CD4-positive, alpha-beta T cell treated with Interferon alpha-2 for 1 hour (primary cell): Measurements from ENCODE around the gene ERP44.
"Not testable (repeated sequence)": the region's sequence is repeated elsewhere in the genome, so short reads cannot be mapped to it uniquely, and the experiment has no call there.

ENCODE experiments used
- DNase-seq, 2 donors: peaks; one replicate each; pipeline ENCODE4 v3.0.0-alpha.2; 2020 to 2022

ERP44 gene

DNA sequence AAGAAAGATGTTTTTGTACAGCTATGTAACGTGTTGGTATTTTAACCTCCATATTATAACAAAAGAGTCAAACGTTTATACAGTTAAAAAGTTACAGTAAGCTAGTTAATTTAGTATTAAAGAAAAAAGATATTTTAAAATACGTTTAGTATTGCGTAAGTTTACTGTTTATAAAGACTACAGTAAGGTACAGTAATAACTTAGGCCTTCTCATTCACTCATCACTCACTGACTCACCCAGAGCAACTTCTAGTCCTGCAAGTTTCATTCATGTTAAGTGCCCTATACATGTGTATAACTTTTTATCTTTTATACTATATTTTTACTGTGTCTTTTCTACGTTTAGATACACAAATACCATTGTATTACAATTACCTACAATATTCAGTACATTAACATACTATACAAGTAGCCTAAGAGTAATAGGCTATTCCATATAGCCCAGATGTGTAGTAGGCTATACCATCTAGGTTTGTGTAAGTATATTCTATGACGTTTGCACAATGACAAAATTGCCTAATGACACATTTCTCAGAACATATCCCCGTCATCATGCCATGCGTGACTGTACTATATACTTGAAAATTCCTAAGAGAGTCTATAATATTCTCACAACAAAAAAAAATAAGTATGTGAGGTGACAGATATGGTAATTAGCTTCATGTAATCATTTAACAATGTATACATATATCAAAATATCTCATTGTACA lies 33.8 kb downstream of the ERP44 start:
- DNase-seq: no peak

DNA sequence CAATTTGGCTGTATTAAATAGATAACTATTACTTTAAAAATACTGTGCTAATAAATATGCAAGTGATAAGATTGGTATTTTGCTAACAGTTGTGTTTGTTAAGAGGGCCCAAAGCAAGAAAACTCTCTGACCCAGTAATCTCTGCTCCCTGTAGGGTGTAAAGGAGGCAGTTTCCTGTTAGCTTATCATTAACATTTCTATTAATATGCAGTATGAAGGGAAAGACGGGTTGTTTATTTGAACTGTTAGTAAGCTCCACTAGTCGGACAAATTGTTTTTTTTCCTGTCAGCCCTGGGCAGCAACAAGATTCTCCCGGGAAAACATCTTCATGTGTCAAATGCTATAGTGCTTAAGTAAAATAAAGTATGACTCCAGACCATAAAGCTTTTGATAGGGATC lies 35.6 kb downstream of the ERP44 start:
- no peak for DNase-seq

DNA sequence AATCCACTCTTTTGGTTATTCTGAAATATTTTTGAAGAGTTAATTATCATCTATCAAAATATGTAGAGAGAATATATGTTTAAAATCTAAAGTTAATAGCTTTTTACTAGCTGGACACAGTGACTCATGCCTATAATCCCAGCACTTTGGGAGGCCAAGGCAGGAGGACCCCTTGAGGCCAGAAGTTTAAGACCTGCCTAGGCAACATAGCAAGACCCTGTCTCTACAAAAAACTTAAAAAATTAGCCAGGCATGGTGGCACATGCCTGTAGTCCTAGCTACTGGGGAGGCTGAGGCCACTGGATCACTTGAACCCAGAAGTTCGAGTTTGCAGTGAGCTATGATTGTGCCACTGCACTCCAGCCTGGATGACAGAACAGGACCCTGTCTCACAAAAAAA lies 36.1 kb downstream of the ERP44 start:
- DNase-seq: not testable (repeated sequence)

DNA sequence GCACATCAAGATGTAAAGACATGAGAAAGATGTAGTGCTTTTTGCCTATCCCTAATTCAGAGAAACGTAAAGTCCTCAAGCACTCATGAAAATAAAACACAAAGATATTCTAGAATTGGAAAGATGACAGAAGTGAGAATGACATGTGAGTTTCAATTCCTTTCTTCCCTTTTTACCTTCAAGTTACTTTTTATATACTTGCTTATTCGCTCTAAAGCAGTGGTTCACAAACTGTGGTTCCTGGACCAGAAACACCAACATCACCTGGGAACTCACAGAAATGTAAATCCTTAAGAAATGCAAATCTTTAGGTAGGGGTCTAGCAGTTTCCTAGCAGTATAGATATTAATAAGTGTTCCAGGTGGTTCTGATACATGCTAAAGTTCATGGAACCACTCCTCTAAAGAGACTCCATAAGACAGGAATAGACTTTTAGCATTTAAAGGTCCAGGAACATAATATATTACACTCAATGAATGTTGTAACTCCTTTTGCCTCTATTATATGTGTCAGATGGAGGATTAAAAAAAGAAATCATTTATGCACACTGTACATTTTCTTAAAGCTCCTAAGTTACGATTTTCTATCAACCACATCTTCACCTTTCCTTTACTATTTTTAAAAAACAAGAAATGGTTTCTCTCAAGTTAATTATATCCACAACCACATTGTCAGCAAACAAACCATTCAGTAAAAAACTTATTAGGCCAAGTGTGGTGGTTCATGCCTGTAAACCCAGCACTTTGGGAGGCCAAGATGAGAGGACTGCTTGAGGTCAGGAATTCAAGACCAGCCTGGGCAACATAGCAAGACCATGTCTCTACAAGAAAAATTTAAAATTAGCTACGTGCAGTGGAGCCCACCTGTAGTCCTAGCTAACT lies 39.9 kb downstream of the ERP44 start:
- DNase-seq: no peak

DNA sequence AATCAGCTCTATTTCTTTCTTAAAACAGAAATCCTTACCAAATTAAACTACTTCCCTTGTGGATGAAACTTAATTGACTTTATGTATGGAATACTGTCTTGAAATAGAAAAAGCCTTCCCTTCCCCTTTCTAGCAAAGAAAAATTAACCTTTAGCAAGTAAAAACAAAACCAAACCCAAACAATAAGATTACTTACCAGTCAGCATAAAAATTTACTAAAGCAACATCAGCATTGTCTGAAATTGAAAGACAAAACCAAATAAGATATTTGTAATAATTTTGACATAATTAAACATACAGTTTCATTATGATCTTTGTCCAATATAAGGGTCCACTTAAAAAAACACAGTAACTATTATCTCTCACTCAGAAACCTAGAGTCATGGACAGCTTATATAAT lies 41.2 kb downstream of the ERP44 start:
- DNase-seq: no peak

DNA sequence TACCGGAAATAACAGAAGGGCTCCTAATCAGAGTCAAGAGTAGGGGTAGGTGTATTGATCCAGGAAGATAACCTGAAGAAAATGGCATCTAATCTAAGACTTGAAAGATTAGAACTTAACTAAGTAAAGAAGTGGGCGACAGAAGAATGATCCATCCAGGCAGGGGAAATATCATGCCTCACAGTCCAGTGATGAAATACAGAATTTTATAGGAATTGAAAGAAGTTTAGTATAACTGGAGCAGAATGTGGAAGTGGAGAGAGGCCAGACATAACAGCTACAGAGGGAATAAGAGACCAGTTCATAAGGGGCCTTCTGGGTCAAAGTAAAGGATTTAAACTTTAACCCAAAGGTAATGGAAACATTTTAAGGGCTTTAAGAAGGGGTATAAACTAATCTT lies 42.2 kb downstream of the ERP44 start:
- no peak for DNase-seq

DNA sequence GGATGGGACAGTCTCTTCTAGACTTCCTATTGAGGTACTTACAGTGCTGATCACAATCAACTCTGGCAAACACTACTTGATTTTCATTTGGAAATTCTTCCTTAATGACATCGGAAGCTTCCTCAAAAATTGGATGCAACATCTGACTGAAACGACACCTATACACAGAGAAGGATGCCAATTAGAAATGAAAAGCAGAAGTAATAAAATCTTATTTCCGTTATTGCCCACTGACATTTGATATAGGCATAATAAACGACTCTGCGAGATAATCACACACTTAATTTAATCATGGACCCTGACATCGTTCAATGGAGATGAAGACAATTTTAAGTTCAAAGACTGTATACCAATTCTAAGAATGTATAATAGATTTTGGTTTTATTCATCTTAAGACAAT lies 46.4 kb downstream of the ERP44 start:
- DNase-seq: no peak

DNA sequence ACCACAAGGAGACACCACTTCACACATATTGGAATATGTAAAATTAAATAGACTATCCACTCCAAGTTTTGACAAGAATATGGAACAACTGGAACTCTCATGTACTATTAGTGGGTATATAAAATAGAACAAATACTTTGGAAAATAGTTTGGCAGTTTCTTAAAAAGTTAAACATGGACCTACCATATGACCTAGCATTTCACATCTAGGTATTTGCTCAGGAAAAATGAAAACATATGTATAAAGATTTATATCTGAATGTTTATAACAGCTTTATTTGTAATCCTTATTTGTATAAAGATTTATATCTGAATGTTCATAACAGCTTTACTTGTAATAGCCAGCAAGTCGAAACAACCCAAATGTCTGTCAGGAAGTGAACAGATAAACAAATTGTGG lies 49.2 kb downstream of the ERP44 start:
- DNase-seq: no peak

DNA sequence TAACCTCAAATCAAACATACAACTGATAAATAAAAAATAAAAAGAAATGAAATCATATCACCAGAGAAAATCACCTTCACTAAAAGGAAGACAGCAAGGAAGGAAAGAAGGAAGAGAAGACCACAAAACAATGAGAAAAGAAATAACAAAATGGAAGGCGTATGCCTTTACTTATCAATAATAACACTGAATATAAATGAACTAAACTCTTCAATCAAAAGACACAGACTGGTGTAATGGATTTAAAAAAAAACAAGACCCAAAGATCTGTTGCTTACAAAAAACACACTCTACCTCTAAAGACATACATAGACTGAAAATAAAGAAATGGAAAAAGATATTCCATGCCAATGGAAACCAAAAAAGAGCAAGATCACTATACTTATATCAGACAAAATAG lies 60.3 kb downstream of the ERP44 start:
- no peak for DNase-seq

DNA sequence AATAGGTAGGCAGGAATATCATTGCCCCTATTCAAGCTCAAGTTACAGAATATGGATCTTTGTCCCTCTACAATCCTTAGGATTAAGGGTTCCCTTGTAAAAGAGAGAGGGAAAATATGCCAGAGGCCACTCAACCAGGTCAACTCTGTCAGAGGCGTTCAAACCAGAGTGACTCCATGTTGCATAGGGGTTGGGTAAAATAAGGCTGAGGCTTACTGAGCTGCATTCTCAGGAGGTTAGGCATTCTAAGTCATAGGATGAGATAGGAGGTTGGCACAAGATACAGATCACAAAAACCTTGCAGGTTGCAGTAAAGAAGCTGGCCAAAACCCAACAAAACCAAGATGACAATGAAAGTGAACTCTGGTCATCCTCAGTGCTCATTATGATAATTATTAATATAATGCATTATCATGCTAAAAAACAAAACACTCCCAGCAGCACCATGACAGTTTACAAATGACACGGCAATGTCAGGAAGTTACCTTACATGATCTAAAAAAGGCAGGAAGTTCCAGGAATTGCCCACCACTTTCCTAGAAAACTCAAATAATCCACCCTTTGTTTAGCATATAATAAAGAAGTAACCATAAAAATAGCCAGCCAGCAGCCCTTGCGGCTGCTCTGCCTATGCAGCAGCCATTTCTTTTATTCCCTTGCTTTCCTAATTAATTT lies 64.8 kb downstream of the ERP44 start:
- DNase-seq: peak in 1 of 2 donors; percentile 22

DNA sequence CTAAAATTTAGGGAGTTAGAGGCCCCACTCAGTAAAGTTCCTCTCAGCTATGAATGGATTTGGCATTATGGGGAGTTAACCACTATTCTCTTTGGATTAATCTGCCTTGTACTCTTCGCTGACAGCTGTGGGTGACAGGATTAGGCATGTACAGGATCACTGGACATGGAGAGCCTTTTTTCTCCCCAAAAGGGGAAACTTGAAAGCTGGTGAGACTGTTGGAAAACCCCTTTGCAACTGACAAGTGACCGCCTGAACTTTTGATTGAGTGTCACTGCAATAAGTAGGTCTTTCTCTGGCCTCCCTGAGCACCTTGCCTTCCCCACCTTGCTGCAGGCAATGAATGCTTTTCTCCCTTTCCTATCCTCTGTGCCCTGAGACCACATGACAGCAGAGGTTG lies 68.3 kb downstream of the ERP44 start:
- no peak for DNase-seq

DNA sequence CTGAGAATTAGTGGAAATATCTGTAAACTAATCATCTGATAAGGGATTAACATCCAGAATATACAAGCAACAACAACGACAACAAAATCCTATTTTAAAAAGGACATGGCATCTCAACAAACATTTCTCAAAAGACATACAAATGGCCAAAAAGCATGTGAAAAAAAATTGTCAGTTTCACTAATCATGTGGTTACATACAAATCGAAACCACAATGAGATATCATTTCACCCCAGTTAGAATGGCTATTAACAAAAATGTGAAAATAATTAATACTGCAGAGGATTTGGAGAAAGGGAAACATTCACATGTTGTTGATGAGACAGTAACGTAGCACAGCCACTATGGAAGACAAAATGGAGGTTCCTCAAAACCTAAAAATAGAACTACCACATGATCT lies 69.5 kb downstream of the ERP44 start:
- DNase-seq: no peak

DNA sequence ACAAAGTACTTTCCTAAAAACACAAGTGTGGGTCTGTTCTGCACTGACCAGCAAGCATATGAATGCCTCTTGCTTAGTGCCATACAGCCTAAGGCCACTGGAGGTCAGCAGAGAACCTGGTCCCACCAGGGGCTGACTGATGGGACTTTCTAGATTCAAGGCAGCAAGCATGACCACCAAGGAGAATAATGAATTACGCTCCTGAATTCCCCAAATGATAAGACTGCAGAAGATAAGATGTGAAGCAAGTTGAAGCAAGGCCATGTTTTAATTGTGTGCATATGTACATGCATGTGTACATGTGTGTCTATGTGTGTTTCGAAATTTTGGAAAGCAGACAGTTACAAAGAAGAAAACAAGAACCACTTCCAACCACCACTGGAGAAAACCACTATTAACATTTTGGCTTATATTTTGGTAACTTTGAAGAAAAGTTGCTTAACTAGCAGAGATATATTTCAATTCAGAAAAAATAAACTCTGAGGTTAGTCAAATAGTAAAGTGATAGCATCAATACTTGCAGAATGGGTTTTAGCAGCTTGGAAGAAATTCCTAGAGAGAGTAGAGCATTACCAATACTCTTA lies 70.5 kb downstream of the ERP44 start:
- DNase-seq: peak; percentile 62 to 73

DNA sequence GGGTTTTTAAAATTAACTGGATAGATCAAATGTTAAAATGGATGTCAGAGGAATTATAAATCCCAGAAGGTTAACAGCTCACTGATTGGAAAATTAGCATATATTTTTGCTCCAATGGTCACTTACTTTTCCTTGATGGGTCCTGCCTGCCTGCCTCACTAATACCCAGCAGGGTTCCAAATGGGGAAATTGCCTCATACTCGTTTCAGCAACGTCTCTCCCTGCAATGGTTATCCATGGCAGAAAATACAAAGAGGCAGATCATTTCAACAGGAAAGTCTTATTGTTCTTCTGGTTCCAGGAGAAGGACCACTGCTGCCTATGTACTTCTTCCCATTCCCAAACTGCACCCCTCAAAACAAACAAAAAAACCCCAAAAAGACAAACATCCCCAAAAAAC lies 71.3 kb downstream of the ERP44 start:
- DNase-seq: no peak

DNA sequence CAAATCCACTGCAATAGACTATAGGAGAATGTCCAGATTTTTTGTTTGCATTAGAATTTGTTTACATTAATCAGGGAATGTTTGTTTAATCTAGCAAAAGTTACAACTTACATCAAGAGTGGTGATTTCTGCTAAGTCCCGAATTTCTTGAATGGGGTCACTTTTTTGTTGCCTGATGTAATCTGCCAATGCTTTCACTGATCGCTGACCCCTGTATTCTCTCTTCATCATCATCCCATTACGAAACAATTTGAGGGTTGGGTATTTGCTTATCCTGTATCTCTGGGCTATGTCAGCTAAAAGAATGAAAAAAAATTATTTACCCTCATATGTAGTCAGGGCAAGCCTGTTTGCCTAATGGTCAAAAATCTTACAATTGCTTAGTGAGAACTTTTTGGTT lies 76.9 kb downstream of the ERP44 start:
- no peak for DNase-seq

DNA sequence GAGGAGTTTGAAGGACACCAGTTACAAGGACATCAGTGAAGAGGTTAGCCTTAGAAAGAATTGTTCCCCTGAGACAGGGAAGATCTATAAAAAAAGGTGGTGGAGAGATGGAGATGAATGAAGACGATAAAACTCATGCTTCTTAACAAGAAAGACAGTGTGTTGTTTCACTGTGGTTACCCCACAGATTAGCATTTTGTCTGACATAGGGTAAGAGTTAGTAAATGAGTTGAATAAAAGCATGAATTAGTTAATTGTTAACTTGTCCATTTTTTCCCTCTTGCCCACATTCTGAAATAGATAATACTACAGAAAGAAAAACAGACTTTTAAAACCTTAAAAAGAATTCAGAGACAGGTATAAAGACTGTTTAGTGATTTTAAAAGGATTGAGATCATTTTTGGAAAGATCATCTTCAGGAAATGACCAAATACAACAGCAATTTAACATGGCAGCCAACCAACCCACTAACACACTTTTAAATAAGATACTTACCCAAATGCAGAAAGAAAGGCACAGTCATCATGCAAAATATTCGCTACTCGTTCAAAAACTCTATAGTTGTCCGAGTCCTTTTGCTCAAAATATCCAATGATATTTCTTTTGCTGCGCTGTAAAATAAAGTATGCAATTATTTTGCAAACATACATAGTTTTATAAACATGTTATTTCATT lies 78.5 kb downstream of the ERP44 start:
- DNase-seq: no peak

DNA sequence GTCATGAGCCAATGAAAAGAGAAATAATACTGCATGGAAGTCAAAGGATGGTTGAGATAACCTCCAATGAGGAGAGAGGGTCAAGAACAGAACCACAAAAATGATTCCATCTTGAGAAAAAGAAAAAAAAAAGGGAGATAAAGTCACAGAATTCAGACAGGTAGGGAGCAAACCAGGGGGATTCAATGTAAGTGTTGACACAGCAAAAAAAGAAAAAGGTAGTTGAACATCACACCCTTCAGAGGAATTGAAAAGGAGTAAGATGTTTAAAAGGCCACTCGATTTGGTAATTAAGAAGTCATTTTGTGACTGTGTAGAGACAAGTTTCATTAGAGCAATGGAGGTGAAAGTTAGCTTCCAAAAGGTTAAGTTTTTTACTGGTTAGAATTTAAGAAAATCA lies 79.3 kb downstream of the ERP44 start:
- DNase-seq: no peak

DNA sequence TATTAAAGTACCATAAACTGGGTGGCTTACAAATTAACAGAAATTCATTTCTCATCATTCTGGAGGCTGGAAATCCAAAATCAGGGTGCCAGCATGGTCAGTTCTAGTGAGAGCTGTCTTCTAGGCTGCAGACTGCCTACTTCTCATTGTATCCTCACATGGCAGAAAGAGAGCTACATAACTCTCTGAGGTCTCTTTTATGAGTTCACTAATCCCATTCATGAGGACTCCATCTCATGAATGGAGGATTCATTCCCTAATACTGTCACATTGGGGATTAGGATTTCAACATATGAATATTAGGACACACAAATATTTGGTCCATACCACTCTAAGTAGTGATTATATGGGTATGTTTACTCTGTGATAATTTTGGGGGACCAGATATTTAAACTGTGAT lies 84.0 kb downstream of the ERP44 start:
- DNase-seq: no peak

DNA sequence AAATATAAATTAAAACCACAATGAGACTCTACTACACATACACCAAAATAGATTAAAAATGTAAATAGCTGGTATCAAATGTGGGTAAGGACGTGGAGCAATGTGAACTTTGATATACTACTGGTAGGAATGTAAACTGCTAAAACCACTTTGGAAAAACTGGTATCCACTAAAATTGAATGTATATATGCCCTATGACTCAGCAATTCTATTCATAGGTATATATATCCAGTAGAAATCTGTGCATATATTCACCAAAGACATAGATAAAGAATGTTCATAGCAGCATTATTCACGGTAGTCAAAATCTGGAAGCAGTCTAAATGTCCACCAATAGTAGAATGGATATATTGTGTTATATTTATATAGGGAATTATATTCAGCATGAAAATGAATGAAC lies 85.2 kb downstream of the ERP44 start:
- no peak for DNase-seq

DNA sequence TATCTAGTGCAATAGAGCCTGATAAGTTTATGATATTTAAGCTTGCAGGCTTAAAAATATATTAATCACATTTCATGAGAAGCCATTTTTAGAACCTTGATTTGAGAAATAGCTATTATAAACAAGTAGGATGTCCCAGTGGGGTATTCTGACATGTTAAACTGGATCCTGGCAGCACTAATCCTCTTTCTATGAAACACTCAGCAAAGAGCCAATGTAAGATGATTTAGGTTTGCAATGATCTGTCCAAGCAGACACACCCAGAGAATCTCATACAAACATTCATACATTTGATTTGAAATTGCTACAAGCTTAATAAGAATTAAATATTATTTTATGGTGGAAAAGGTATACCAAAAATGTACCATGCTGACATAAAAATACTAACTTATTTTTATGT lies 86.5 kb downstream of the ERP44 start:
- no peak for DNase-seq

DNA sequence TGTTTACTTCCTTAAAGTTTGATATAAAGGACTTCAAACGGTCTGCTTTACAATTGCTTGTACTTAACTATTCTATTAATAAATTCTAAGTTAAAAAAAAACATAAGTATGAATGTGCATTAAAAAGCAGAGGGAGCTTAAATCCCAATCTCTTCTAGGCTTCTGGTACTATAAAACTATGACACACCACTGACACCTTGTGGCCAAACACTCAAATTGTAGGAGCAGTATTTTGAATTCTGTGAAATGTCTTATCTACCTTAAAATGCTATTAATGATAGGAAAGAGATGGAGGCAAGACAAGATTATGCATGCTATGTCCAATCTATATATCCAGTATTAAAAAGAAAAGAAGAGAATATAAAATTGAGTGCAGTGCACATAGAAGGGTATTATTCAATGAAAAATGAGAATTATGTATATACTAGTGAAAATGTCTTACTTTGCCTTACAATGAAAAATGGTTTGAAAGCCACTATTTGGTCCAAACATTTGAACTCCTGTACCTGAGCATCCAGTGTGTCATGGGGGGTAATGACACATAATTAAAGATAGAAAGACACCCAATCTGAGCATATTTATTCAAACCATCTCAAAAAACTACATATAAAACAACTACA lies 87.6 kb downstream of the ERP44 start:
- peak; percentile 38 to 68 for DNase-seq

DNA sequence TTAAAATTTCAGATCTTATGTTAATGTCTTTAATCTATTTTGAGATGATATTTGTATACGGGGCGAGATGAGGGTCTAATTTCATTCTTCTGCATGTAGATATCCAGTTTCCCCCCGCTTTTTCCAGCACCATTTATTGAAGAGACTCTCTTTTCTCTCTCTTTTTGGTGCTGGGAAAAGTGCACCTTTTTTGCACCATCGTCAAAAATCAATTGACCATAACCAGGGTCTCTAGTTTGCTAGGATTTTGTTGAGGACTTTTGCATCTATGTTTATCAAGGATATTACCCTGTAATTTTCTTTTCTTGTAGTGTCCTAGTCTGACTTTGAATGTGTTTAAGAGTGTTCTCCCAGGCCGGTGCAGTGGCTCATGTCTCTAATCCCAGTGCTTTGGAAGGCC lies 99.0 kb downstream of the ERP44 start:
- DNase-seq: no peak

DNA sequence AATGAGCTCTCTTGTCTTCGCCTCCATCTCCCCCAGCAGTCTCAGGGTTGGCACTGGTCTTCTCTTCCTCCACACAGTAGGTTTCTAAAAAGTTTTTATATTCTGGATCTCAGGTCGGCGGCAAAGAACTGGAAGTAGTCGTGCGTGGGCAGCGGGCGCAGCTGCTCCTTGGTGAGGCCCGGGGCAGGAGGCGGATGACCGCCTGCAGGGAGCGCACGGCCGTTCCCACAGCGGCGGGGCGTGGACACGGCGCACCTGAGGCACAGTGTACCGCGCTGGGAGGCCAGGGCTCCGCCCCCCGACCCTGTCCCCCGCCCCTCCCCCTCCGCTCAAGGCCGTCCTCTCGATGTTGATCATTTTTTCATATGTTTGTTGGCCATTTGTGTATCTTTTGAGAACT lies 99.9 kb downstream of the ERP44 start:
- DNase-seq: no peak
